ENCODE results near the gene TRMO.

The TRMO gene

DNA sequence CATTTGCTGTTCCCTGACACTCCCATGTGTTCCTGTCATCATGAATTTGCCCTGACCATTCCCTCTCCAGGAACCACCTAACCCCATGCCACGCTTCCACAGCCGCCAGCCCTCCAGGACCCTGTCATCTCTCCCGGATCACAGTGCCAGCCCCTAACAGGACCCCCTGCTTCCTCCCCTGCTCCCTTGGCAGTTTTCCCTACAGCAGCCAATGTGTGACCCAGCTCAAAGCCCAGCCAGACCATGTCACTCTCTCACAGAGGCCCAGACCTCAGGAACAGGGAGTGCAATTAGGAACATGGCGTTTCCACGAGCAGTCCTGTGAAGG, 61.2 kb downstream of the TRMO start:
- Mint-ChIP-seq H3K27me3 (ENCODE audit: low read depth) (peaks cover 100% of the 10 kb centered on the region), H3K4me3 (no peak overlapping the region), H3K4me1 (peaks cover 5% of the 10 kb centered on the region), H3K27ac (no peak overlapping the region), H3K9me3 (peaks cover 13% of the 10 kb centered on the region), H3K36me3 (ENCODE audit: low read depth) (no peaks in the 10 kb centered on the region)
- TF ChIP-seq, protein P1, sequence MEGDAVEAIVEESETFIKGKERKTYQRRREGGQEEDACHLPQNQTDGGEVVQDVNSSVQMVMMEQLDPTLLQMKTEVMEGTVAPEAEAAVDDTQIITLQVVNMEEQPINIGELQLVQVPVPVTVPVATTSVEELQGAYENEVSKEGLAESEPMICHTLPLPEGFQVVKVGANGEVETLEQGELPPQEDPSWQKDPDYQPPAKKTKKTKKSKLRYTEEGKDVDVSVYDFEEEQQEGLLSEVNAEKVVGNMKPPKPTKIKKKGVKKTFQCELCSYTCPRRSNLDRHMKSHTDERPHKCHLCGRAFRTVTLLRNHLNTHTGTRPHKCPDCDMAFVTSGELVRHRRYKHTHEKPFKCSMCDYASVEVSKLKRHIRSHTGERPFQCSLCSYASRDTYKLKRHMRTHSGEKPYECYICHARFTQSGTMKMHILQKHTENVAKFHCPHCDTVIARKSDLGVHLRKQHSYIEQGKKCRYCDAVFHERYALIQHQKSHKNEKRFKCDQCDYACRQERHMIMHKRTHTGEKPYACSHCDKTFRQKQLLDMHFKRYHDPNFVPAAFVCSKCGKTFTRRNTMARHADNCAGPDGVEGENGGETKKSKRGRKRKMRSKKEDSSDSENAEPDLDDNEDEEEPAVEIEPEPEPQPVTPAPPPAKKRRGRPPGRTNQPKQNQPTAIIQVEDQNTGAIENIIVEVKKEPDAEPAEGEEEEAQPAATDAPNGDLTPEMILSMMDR (IDR thresholded peaks at IDR 0.05; ENCODE audit: unreplicated experiment in 3 of 3) = no peak

DNA sequence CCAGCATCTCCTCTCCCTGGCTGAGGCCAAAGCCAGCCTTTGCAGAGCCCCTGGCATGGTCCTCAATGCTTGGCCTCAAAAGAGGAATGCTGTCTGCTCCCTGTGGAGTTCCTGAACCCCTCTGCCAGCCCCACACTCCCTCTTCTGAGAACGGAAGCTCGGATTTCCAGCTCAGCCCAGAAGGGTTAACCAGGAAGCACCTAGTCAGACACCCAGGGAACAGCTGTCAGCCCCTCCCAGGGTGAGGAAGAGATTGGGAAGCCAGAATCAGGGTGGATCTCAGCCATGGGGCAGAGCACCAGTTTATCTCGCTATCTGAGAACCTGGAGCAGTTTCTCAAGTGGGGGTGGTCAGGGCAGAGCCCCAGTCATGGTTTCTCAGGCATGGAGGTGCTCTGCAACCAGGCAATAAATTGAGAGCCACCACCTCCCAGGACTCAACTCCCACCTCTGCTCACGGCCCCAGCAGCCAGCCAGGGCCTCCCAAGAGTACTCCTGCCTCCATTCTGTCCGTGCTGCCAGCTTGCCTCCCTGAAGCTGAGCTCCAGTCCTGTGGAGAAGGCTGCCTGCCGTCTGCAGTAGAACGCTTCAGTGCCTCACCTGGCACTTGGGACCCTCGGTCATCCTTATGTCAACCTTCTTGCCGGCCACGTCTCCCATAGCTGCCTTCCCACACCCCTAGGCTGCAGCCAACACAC, 61.7 kb downstream of the TRMO start:
- peaks cover 100% of the 10 kb centered on the region for H3K27me3 Mint-ChIP-seq (ENCODE audit: low read depth)
- H3K36me3 Mint-ChIP-seq (ENCODE audit: low read depth) = no peaks in the 10 kb centered on the region
- TF ChIP-seq, protein P1 (IDR thresholded peaks at IDR 0.05; ENCODE audit: unreplicated experiment in 3 of 3) = no peak
- peaks cover 8% of the 10 kb centered on the region for H3K9me3 Mint-ChIP-seq
- H3K4me3 Mint-ChIP-seq = no peak overlapping the region
- H3K4me1 Mint-ChIP-seq = peaks cover 5% of the 10 kb centered on the region
- no peak overlapping the region for H3K27ac Mint-ChIP-seq

DNA sequence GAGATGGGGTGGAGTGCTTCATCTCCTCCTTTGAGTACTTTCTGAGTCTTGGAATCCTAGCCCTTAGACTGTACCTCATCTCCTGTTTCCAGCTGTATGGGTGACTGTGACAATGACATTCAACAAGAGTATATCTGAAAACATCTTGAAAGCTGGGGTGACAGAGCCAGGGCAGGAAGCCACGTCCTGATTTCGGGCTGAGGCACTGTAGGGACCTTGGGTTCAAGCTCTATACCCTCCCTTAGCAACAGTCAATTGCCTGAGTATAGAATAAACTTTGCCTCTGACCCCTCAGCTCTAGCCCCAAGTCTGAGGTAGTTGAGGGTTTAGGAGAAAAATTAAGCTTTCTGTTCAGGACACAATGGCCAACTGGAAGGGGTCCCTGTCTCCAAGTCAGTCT, 63.0 kb downstream of the TRMO start:
- Mint-ChIP-seq H3K4me1 (peaks cover 5% of the 10 kb centered on the region), H3K4me3 (no peak overlapping the region), H3K9me3 (peaks cover under 1% of the 10 kb centered on the region), H3K27ac (no peak overlapping the region), H3K36me3 (ENCODE audit: low read depth) (no peaks in the 10 kb centered on the region), H3K27me3 (ENCODE audit: low read depth) (peaks cover 97% of the 10 kb centered on the region)
- TF ChIP-seq, protein P1 (IDR thresholded peaks at IDR 0.05; ENCODE audit: unreplicated experiment in 3 of 3) = no peak

DNA sequence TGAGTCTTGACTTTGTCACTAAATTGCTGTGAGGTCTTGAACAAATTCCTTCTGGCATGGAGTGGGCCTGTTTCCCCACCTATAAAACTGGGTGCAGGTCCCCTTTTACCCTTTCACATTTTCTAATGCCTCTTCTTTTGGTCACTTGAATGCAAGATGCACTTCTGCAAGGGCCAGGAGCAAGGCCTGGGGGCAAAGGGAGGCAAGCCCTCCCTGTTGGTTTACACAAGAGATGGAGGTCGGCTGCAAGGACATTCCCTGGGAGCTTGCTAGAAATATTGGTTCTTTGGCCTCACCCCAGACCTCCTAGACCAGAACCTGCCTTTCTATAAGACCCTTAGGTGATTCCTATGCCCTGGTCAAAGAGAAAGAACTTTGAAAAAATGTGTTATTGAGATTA, 63.5 kb downstream of the TRMO start:
- H3K27me3 Mint-ChIP-seq (ENCODE audit: low read depth) = peaks cover 97% of the 10 kb centered on the region
- peaks cover 5% of the 10 kb centered on the region for H3K4me1 Mint-ChIP-seq
- H3K27ac Mint-ChIP-seq = no peak overlapping the region
- H3K9me3 Mint-ChIP-seq = no peaks in the 10 kb centered on the region
- TF ChIP-seq, protein P1 (IDR thresholded peaks at IDR 0.05; ENCODE audit: unreplicated experiment in 3 of 3) = no peak
- no peaks in the 10 kb centered on the region for H3K36me3 Mint-ChIP-seq (ENCODE audit: low read depth)
- no peak overlapping the region for H3K4me3 Mint-ChIP-seq

DNA sequence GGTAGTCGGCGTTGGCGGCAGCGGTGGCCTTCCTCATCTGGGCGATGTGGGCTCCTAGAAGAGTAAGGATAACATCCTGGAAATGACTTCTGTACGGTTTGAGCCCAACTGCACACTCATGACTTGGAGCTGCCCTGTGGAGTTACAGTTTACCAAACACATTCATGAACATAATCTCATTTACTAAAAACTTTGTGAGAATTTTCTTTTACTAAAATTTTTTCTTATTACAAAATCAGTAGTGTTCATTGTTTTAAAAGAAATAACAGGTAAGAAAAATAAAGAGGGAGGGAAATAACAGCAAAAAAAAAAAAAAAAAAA, 63.9 kb downstream of the TRMO start:
- Mint-ChIP-seq H3K4me3 (no peak overlapping the region), H3K27ac (no peak overlapping the region), H3K4me1 (peaks cover 5% of the 10 kb centered on the region), H3K36me3 (ENCODE audit: low read depth) (no peaks in the 10 kb centered on the region), H3K9me3 (no peaks in the 10 kb centered on the region), H3K27me3 (ENCODE audit: low read depth) (peaks cover 96% of the 10 kb centered on the region)
- TF ChIP-seq, protein P1 (IDR thresholded peaks at IDR 0.05; ENCODE audit: unreplicated experiment in 3 of 3) = no peak

DNA sequence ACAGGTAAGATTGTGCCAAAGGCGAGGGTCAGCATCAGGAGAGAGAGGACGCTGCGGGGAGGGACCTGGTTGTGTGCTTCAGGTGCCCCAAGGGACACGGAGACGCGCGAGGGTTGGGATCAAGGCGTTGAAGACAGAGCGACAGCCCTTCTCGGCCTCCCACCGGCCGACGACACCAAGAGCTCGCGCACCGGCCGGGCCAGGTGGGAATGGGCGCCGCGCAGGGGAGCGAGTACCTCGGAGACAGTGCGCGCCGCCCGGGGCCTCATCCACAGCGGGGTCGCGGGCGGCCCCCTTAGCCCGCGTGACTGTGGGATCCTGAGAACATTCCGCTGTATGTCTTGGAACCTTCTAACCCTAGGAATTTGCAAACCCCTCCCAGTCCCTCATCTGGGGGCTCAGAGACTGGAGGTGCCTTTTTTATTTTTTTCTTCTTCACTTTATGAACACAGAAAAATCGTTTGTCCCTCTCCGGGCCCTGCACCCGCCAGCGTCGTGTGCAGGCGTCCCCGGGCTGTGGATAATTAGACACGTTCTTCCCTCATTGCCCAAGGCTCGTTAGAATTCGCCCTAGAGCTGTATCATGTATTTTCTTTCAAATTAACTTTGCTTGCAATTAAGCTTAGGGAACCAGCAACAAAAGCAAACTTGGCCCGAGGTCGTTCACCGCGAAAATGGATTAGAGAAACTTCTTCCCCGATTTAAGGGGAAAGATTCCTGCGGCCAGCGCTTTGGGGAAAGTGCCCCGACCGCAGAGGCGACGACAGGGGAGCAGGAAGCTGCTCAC, 64.5 kb downstream of the TRMO start:
- TF ChIP-seq, protein P1 (IDR thresholded peaks at IDR 0.05; ENCODE audit: unreplicated experiment in 3 of 3) = no peak
- peak overlapping the region in 2 of 3 experiments; percentile 22 to 47 for H3K4me3 Mint-ChIP-seq
- H3K9me3 Mint-ChIP-seq = no peaks in the 10 kb centered on the region
- no peaks in the 10 kb centered on the region for H3K36me3 Mint-ChIP-seq (ENCODE audit: low read depth)
- H3K4me1 Mint-ChIP-seq = peaks cover 5% of the 10 kb centered on the region
- no peak overlapping the region for H3K27ac Mint-ChIP-seq
- peaks cover 95% of the 10 kb centered on the region for H3K27me3 Mint-ChIP-seq (ENCODE audit: low read depth)
